ENCODE data around the gene B3GALT6.
A peak's percentile ranks its signal among the peaks of the same experiment; 100 is the strongest.

Gene B3GALT6

GRCh38 chr1:1270813-1271212 is 38.8 kb downstream of the B3GALT6 start:
- no peak for DNase-seq

GRCh38 chr1:1272341-1273208 is 40.5 kb downstream of the B3GALT6 start:
- DNase-seq: no peak

- no peak for DNase-seq
Measured at GRCh38 chr1:1273209-1273511, 41.1 kb downstream of the B3GALT6 start.

GRCh38 chr1:1273512-1274298 is 41.7 kb downstream of the B3GALT6 start, which contains the start of gene UBE2J2:
TSS of gene UBE2J2 (minus strand) at chr1:1273854. CDS start at chr1:1267992, 5,862 bp downstream.
- DNase-seq: peak; percentile 81

- no peak for DNase-seq
Measured at GRCh38 chr1:1274299-1274930, 42.4 kb downstream of the B3GALT6 start.

- DNase-seq: no peak
Measured at GRCh38 chr1:1274931-1275431, 42.9 kb downstream of the B3GALT6 start.

- no peak for DNase-seq
Measured at GRCh38 chr1:1275836-1276235, 43.8 kb downstream of the B3GALT6 start.

- no peak for DNase-seq
Measured at GRCh38 chr1:1278620-1279019, 46.6 kb downstream of the B3GALT6 start.

GRCh38 chr1:1279028-1279427 is 47.0 kb downstream of the B3GALT6 start:
- DNase-seq: no peak

- no peak for DNase-seq
Measured at GRCh38 chr1:1280782-1281481, 48.9 kb downstream of the B3GALT6 start.

- DNase-seq: no peak
Measured at GRCh38 chr1:1281533-1282321, 49.7 kb downstream of the B3GALT6 start.

GRCh38 chr1:1282998-1283397 is 51.0 kb downstream of the B3GALT6 start:
- no peak for DNase-seq

GRCh38 chr1:1283821-1284220 is 51.8 kb downstream of the B3GALT6 start:
- DNase-seq: no peak
